ENCODE data around the gene ZNF683.
"Not testable (repeated sequence)": the region's sequence is repeated elsewhere in the genome, so short reads cannot be mapped to it uniquely, and the experiment has no call there.

ZNF683 gene

GRCh38 chr1:26378088-26378878, 5.7 kb upstream of the ZNF683 start:
- H3K36me3 ChIP-seq (ENCODE audit: control insufficient read depth, insufficient read depth, low read length) = no peaks in the 10 kb centered on the region
- H3K27me3 ChIP-seq (replicated peaks; ENCODE audit: control insufficient read depth, insufficient read depth, low read length) = no peaks in the 10 kb centered on the region
- no peak overlapping the region for H3K4me3 ChIP-seq (replicated peaks; ENCODE audit: low read depth, low read length)
- DNase-seq (ENCODE audit: extremely low read depth, insufficient read length) = peak; percentile 78
- TF ChIP-seq, protein P1, sequence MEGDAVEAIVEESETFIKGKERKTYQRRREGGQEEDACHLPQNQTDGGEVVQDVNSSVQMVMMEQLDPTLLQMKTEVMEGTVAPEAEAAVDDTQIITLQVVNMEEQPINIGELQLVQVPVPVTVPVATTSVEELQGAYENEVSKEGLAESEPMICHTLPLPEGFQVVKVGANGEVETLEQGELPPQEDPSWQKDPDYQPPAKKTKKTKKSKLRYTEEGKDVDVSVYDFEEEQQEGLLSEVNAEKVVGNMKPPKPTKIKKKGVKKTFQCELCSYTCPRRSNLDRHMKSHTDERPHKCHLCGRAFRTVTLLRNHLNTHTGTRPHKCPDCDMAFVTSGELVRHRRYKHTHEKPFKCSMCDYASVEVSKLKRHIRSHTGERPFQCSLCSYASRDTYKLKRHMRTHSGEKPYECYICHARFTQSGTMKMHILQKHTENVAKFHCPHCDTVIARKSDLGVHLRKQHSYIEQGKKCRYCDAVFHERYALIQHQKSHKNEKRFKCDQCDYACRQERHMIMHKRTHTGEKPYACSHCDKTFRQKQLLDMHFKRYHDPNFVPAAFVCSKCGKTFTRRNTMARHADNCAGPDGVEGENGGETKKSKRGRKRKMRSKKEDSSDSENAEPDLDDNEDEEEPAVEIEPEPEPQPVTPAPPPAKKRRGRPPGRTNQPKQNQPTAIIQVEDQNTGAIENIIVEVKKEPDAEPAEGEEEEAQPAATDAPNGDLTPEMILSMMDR (IDR thresholded peaks at IDR 0.05; ENCODE audit: insufficient read depth, low read length, poor library complexity, severe bottlenecking) = no peak

- Histone ChIP-seq H3K27me3 (replicated peaks; ENCODE audit: control insufficient read depth, insufficient read depth, low read length) (no peaks in the 10 kb centered on the region), H3K36me3 (ENCODE audit: control insufficient read depth, insufficient read depth, low read length) (no peaks in the 10 kb centered on the region), H3K4me3 (replicated peaks; ENCODE audit: low read depth, low read length) (no peak overlapping the region)
- TF ChIP-seq, protein P1 (IDR thresholded peaks at IDR 0.05; ENCODE audit: insufficient read depth, low read length, poor library complexity, severe bottlenecking) = no peak
- no peak for DNase-seq (ENCODE audit: extremely low read depth, insufficient read length)
Measured at GRCh38 chr1:26376050-26376449, 3.5 kb upstream of the ZNF683 start.

DNA sequence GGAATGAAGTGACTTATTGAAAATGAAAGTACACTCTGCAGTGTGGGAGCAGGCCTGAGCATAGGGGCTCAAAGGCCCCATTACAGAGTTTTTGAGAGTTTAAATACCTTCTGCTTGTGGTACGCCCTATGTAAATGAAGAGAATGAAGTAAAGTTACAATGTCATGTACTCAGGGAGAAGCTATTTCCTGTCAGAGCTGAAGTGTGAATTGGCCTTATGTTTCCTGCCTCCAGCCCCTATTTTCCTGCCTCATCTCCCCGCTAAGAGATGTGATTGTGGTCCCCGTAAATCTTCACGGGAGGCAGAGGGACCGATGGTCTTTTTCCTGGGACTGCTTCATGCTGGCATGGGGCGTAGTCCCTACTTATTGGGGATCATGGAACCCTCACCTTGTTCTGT, 2.5 kb upstream of the ZNF683 start:
- DNase-seq (ENCODE audit: extremely low read depth, insufficient read length) = no peak
- Histone ChIP-seq H3K4me3 (replicated peaks; ENCODE audit: low read depth, low read length) (no peak overlapping the region), H3K36me3 (ENCODE audit: control insufficient read depth, insufficient read depth, low read length) (no peaks in the 10 kb centered on the region), H3K27me3 (replicated peaks; ENCODE audit: control insufficient read depth, insufficient read depth, low read length) (no peaks in the 10 kb centered on the region)
- TF ChIP-seq, protein P1 (IDR thresholded peaks at IDR 0.05; ENCODE audit: insufficient read depth, low read length, poor library complexity, severe bottlenecking) = no peak

DNA sequence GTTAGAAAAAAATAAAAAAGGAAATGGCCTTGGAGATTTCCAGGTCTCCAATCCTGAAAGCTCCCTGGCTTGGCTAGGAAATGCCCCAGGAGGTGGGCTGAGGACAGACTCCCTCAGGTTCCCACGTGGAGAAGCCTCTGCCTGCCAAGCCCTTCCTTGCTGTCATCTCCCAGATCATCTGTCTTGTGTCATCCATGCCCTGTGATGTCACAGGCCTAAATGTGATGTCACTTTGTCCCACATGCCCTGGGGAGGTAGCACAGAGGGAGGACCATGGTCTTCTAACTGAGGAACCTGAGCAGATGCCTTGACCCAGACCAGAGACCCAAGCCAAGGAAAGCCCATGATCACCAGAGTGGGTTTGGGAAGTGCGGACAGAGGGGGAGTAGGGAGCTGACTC, 1.8 kb upstream of the ZNF683 start:
- H3K36me3 ChIP-seq (ENCODE audit: control insufficient read depth, insufficient read depth, low read length); H3K4me3 ChIP-seq (replicated peaks; ENCODE audit: low read depth, low read length); DNase-seq (ENCODE audit: extremely low read depth, insufficient read length); H3K27me3 ChIP-seq (replicated peaks; ENCODE audit: control insufficient read depth, insufficient read depth, low read length): not testable (repeated sequence)

DNA sequence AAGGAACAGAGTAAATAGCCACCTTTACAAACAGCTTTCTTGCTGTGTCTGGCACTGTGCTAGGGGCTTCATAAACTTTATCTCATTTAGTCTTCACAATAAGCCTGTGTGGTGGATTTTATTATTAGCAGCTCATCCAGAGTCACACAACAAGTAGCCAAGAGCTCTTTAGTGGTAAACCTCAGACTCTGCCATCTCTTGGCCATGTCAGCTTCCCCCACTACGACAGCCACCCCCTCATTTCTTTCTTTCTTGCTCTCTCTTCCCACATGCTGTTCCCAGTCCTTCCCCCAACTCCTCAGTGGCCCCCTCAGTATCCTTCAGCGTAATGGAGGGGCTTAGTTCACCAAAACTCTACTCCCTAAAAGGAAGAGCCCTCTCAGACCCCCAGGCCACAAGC, 1.2 kb upstream of the ZNF683 start:
- Histone ChIP-seq H3K36me3 (ENCODE audit: control insufficient read depth, insufficient read depth, low read length) (no peaks in the 10 kb centered on the region), H3K4me3 (replicated peaks; ENCODE audit: low read depth, low read length) (no peak overlapping the region), H3K27me3 (replicated peaks; ENCODE audit: control insufficient read depth, insufficient read depth, low read length) (no peaks in the 10 kb centered on the region)
- DNase-seq (ENCODE audit: extremely low read depth, insufficient read length) = no peak
- TF ChIP-seq, protein P1 (IDR thresholded peaks at IDR 0.05; ENCODE audit: insufficient read depth, low read length, poor library complexity, severe bottlenecking) = no peak

- no peaks in the 10 kb centered on the region for H3K36me3 ChIP-seq (ENCODE audit: control insufficient read depth, insufficient read depth, low read length)
- DNase-seq (ENCODE audit: extremely low read depth, insufficient read length) = no peak
- TF ChIP-seq, protein P1 (IDR thresholded peaks at IDR 0.05; ENCODE audit: insufficient read depth, low read length, poor library complexity, severe bottlenecking) = no peak
- no peak overlapping the region for H3K4me3 ChIP-seq (replicated peaks; ENCODE audit: low read depth, low read length)
- H3K27me3 ChIP-seq (replicated peaks; ENCODE audit: control insufficient read depth, insufficient read depth, low read length) = no peaks in the 10 kb centered on the region
Measured at GRCh38 chr1:26373281-26373680, 731 bp upstream of the ZNF683 start.
